H1 (cell line): ENCODE measurements around the gene CSF2. TPM values are rescaled to one million over a fixed set of nuclear protein-coding genes. Genes with fewer than 3 reads are reported as not detected.

Experiments
- CTCF ChIA-PET: fragments of 300-600 bp; sonication (Branson Sonifier 250); formaldehyde crosslinking; loops from one replicate; lab custom pipeline; 2021; ENCODE audit not compliant: partially characterized antibody; lab: Charles Lee
- POLR2A ChIA-PET: fragments of 300-600 bp; sonication (Branson Sonifier 250); formaldehyde crosslinking; loops from one replicate; lab custom pipeline; 2021; ENCODE audit warnings: inconsistent platforms; ENCODE audit not compliant: partially characterized antibody; lab: Charles Lee
- DNase-seq, 2 experiments: peaks; one replicate each; pipeline versions ENCODE4 v3.0.0 to v3.0.0-alpha.2; 2010 to 2022; ENCODE audit warnings: low spot score in 2 of 2, low read depth in 1 of 2, mixed read lengths in 1 of 2
- FAIRE-seq: peaks from 2 replicates; lab custom pipeline; 2011; peaks lifted over from hg19 to GRCh38; lab: Jason Lieb, UNC
- H2AFZ ChIP-seq: 2 replicates; pipeline ENCODE4 v1.8.1; 2012; ENCODE audit warnings: low read length, inconsistent platforms
- H2AK5ac ChIP-seq: 2 replicates; pipeline ENCODE4 v1.6.1; 2013; ENCODE audit warnings: low read depth, low read length
- H2BK120ac ChIP-seq: replicated peaks from 2 replicates; pipeline ENCODE3; 2013; ENCODE audit warnings: low read depth, low read length, inconsistent platforms
- H2BK12ac ChIP-seq: 2 replicates; pipeline ENCODE4 v1.6.1; 2013; ENCODE audit warnings: low read depth, low read length
- H2BK15ac ChIP-seq: 2 replicates; pipeline ENCODE4 v1.6.1; 2013; ENCODE audit warnings: low read length
- H2BK20ac ChIP-seq: 2 replicates; pipeline ENCODE4 v1.6.1; 2013; ENCODE audit warnings: low read length
- H2BK5ac ChIP-seq: 2 replicates; pipeline ENCODE4 v1.6.1; 2013; ENCODE audit warnings: low read depth, low read length
- H3K14ac ChIP-seq: 2 replicates; pipeline ENCODE4 v1.6.1; 2013; ENCODE audit warnings: inconsistent platforms; ENCODE audit not compliant: insufficient read length
- H3K18ac ChIP-seq: 2 replicates; pipeline ENCODE4 v1.6.1; 2013; ENCODE audit warnings: low read length; ENCODE audit errors: extremely low read depth
- H3K23ac ChIP-seq: 2 replicates; pipeline ENCODE4 v1.6.1; 2013; ENCODE audit warnings: inconsistent platforms; ENCODE audit not compliant: insufficient read length
- H3K23me2 ChIP-seq: 2 replicates; pipeline ENCODE4 v1.6.1; 2013; ENCODE audit warnings: low read depth, low read length
- H3K27ac ChIP-seq: 2 replicates; pipeline ENCODE4 v1.6.1; 2011; ENCODE audit warnings: low read depth, low read length, inconsistent platforms
- H3K27me3 ChIP-seq, 4 experiments: replicated peaks in 1 of 4; 1 replicate in 1 of 4; 2 replicates in 3 of 4; pipeline versions ENCODE4 v1.6.1 to v1.8.1; 2011 to 2013; ENCODE audit warnings: low read length in 3 of 4, mild to moderate bottlenecking in 3 of 4, inconsistent platforms in 2 of 4, mixed read lengths in 2 of 4, moderate library complexity in 1 of 4; ENCODE audit not compliant: control insufficient read depth in 3 of 4, insufficient read depth in 3 of 4; ENCODE audit errors: extremely low read depth in 1 of 4
- H3K36me3 ChIP-seq, 4 experiments: 2 replicates each; pipeline versions ENCODE4 v1.6.1 to v1.8.1; 2011 to 2013; ENCODE audit warnings: mild to moderate bottlenecking in 4 of 4, low read length in 3 of 4, moderate library complexity in 2 of 4, control low read depth in 1 of 4, inconsistent platforms in 1 of 4; ENCODE audit not compliant: insufficient read depth in 4 of 4, control insufficient read depth in 2 of 4
- H3K4ac ChIP-seq: replicated peaks from 2 replicates; pipeline ENCODE3; 2013; ENCODE audit warnings: low read length, low read depth, mixed read lengths, inconsistent platforms; ENCODE audit not compliant: insufficient read length
- H3K4me1 ChIP-seq, 4 experiments: replicated peaks in 1 of 4; 1 replicate in 1 of 4; 2 replicates in 3 of 4; pipeline versions ENCODE4 v1.6.1 to v1.8.1; 2011 to 2013; ENCODE audit warnings: low read length in 3 of 4, inconsistent platforms in 2 of 4, mixed read lengths in 1 of 4; ENCODE audit not compliant: insufficient read depth in 4 of 4, control insufficient read depth in 3 of 4
- H3K4me2 ChIP-seq, 2 experiments: 2 replicates each; pipeline versions ENCODE4 v1.6.1 to v1.8.1; 2011 to 2013; ENCODE audit warnings: low read depth in 2 of 2, low read length in 2 of 2, control low read depth in 1 of 2, inconsistent platforms in 1 of 2, mild to moderate bottlenecking in 1 of 2; ENCODE audit not compliant: insufficient read depth in 1 of 2
- H3K4me3 ChIP-seq, 4 experiments: fragments of 200-600, 300-600 bp in 1 of 4; sonication (generic), shearing (Covaris generic), sonication (Bioruptor Twin) in 1 of 4; 2 replicates each; pipeline versions ENCODE4 v1.5.1 to v1.8.1; 2011 to 2016; ENCODE audit warnings: low read length in 4 of 4, low read depth in 3 of 4, control low read depth in 2 of 4, inconsistent platforms in 2 of 4, mild to moderate bottlenecking in 2 of 4, mixed read lengths in 1 of 4, moderate library complexity in 1 of 4; ENCODE audit not compliant: insufficient read depth in 2 of 4; ENCODE audit errors: extremely low read depth in 1 of 4
- H3K56ac ChIP-seq: replicated peaks from 2 replicates; pipeline ENCODE3; 2013; ENCODE audit warnings: low read depth, mild to moderate bottlenecking, mixed read lengths, low read length, inconsistent platforms; ENCODE audit not compliant: insufficient read length
- H3K79me1 ChIP-seq: 2 replicates; pipeline ENCODE4 v1.6.1; 2013; ENCODE audit warnings: low read depth, low read length, control low read depth
- H3K79me2 ChIP-seq, 2 experiments: 2 replicates each; pipeline versions ENCODE4 v1.6.1 to v1.8.1; 2012 to 2013; ENCODE audit warnings: low read length in 2 of 2, mild to moderate bottlenecking in 2 of 2, inconsistent platforms in 1 of 2; ENCODE audit not compliant: insufficient read depth in 2 of 2, control insufficient read depth in 1 of 2
- H3K9ac ChIP-seq, 4 experiments: replicated peaks in 1 of 4; 1 replicate in 1 of 4; 2 replicates in 3 of 4; pipeline versions ENCODE4 v1.6.1 to v1.8.1; 2011 to 2013; ENCODE audit warnings: low read depth in 3 of 4, low read length in 3 of 4, control low read depth in 2 of 4, mild to moderate bottlenecking in 2 of 4, moderate library complexity in 2 of 4, inconsistent platforms in 1 of 4; ENCODE audit errors: extremely low read depth in 1 of 4
- H3K9me3 ChIP-seq, 2 experiments: 2 replicates each; pipeline versions ENCODE4 v1.6.1 to v1.8.1; 2012 to 2013; ENCODE audit warnings: mild to moderate bottlenecking in 2 of 2, moderate library complexity in 2 of 2, control low read depth in 1 of 2, inconsistent platforms in 1 of 2, low read depth in 1 of 2, low read length in 1 of 2, mixed read lengths in 1 of 2; ENCODE audit not compliant: insufficient read depth in 2 of 2
- H4K20me1 ChIP-seq, 2 experiments: replicated peaks in 1 of 2; 2 replicates each; pipeline versions ENCODE3 to v1.8.1; 2011 to 2013; ENCODE audit warnings: inconsistent platforms in 2 of 2, low read length in 2 of 2, mild to moderate bottlenecking in 1 of 2; ENCODE audit not compliant: insufficient read depth in 2 of 2, control insufficient read depth in 1 of 2
- H4K5ac ChIP-seq: 2 replicates; pipeline ENCODE4 v1.6.1; 2013; ENCODE audit warnings: low read length, low read depth, mixed read lengths, inconsistent platforms; ENCODE audit not compliant: insufficient read length
- H4K8ac ChIP-seq: 2 replicates; pipeline ENCODE4 v1.8.0; 2013; ENCODE audit warnings: mild to moderate bottlenecking, moderate library complexity, low read length, inconsistent platforms; ENCODE audit not compliant: insufficient read depth; ENCODE audit errors: extremely low read depth
- H4K91ac ChIP-seq: replicated peaks from 2 replicates; pipeline ENCODE3; 2013; ENCODE audit warnings: low read length, mixed read lengths, inconsistent platforms; ENCODE audit not compliant: insufficient read length
- CBX8 ChIP-seq: fragments of 300-800, 300-1000 bp; sonication (generic); IDR thresholded peaks from 2 replicates; pipeline ENCODE4 v1.7.1; 2016; ENCODE audit warnings: low read depth, low read length, borderline replicate concordance
- GABPA ChIP-seq: IDR thresholded peaks from 2 replicates; pipeline ENCODE4 v1.6.1; 2011; ENCODE audit warnings: mild to moderate bottlenecking, low read length, moderate library complexity, borderline replicate concordance; ENCODE audit not compliant: insufficient read depth
- HDAC6 ChIP-seq: IDR thresholded peaks from one replicate; pipeline ENCODE4 v1.7.1; 2012; ENCODE audit warnings: low read depth, mild to moderate bottlenecking, inconsistent platforms, low read length, moderate library complexity
- KDM1A ChIP-seq: fragments of 200-600, 300-600 bp; sonication (generic); IDR thresholded peaks from 2 replicates; pipeline ENCODE4 v1.7.1; 2016; ENCODE audit warnings: mild to moderate bottlenecking, low read length, borderline replicate concordance
- KDM4A ChIP-seq: IDR thresholded peaks from one replicate; pipeline ENCODE4 v1.7.1; 2012; ENCODE audit warnings: low read depth, mild to moderate bottlenecking, moderate library complexity, low read length, inconsistent platforms; ENCODE audit not compliant: severe bottlenecking
- RFX5 ChIP-seq: IDR thresholded peaks from 2 replicates; pipeline ENCODE4 v1.6.1; 2011; ENCODE audit warnings: low read depth, low read length, improper control_type of control experiment, borderline replicate concordance
- RXRA ChIP-seq: IDR thresholded peaks from 2 replicates; pipeline ENCODE4 v1.6.1; 2011; ENCODE audit warnings: low read depth, mild to moderate bottlenecking, low read length, moderate library complexity; ENCODE audit not compliant: insufficient read depth
- SAP30 ChIP-seq: fragments of 300-600 bp; sonication (generic); IDR thresholded peaks from 2 replicates; pipeline ENCODE4 v1.7.1; 2012; ENCODE audit warnings: low read length, moderate library complexity, mild to moderate bottlenecking, inconsistent platforms; ENCODE audit not compliant: insufficient read depth, insufficient replicate concordance
- SP1 ChIP-seq: IDR thresholded peaks from 2 replicates; pipeline ENCODE4 v1.6.1; 2011; ENCODE audit warnings: low read depth, low read length
- WGBS, 2 experiments: shearing (Covaris generic) in 1 of 2; methylation state at CpG; one replicate each; pipeline versions ENCODE4 v1.1.6 to v1.1.7; 2013 to 2015; ENCODE audit warnings: low lambda C conversion rate in 2 of 2, mixed read lengths in 2 of 2, inconsistent platforms in 1 of 2, low coverage in 1 of 2, missing lambda C conversion rate in 1 of 2; ENCODE audit not compliant: insufficient replicate concordance in 2 of 2, insufficient coverage in 1 of 2, insufficient read length in 1 of 2; ENCODE audit errors: extremely low coverage in 1 of 2, missing lambda C conversion rate in 1 of 2; 5-methylcytosine and 5-hydroxymethylcytosine counted together
- polyA plus RNA-seq, 7 experiments: library from polyadenylated mRNA; depleted of rRNA in 3 of 7; stranded (reverse) in 5 of 7; unstranded in 2 of 7; fragments of >200 nt in 5 of 7; fragments of 200-250 nt in 2 of 7; gene quantifications; 1 replicate in 5 of 7; 2 replicates in 1 of 7; 4 replicates in 1 of 7; pipeline versions ENCODE4 v1.2.1 to v1.2.3, GENCODE V29; 2011 to 2013; ENCODE audit warnings: missing spikeins in 2 of 7, mixed read lengths in 2 of 7
- total RNA-seq: library from RNA; stranded (reverse); fragmentation: NEBNext Ultra II Directional; extraction: Animal tissue kit (Norgen Biotek cat#: 25700); gene quantifications from 2 replicates; pipeline ENCODE4 v1.2.1, GENCODE V29; 2021

The CSF2 gene
- total and polyA plus RNA-seq, 2 of the 8 experiments (the other 6 are each of a cell fraction or from before 2014, with no cell fraction given): not detected

- Histone ChIP-seq H3K23ac (no peak overlapping the region), H2BK12ac (no peak overlapping the region), H2BK5ac (no peak overlapping the region), H3K9ac (no peak overlapping the region), H2BK120ac (no peak overlapping the region), H4K5ac (no peak overlapping the region), H3K4me3 (no peak overlapping the region), H3K4me2 (no peak overlapping the region), H2AFZ (no peak overlapping the region), H3K23me2 (no peaks in the 10 kb centered on the region), H3K36me3 (no peaks in the 10 kb centered on the region), H2BK20ac (no peak overlapping the region), H3K9me3 (no peaks in the 10 kb centered on the region), H3K27me3 (no peaks in the 10 kb centered on the region), H3K56ac (no peak overlapping the region), H3K4ac (no peak overlapping the region), H2AK5ac (no peak overlapping the region), H3K18ac (no peak overlapping the region), H3K14ac (no peak overlapping the region), H3K4me1 (peaks cover 0 to 2% (median 0%) of the 10 kb centered on the region in 4 experiments; a peak in 1 of 7 replicates), H4K91ac (no peak overlapping the region), H2BK15ac (no peak overlapping the region), H3K79me2 (no peaks in the 10 kb centered on the region), H3K79me1 (no peaks in the 10 kb centered on the region)
- DNase-seq (no peak), FAIRE-seq (no peak)
- WGBS, 2 experiments: 96% methylated on average over 5 of the region's 11 CpGs; no CpG with 5 or more reads in 1 of the 2 experiments
- ChIA-PET POLR2A (no interaction called here), CTCF (interaction anchor here (0.7 kb wide), 1 partner anchor 21 kb away, joined by 3 read pairs; no protein-coding TSS in a partner anchor)
- TF ChIP-seq RXRA (no peak), CBX8 (no peak), GABPA (no peak), KDM4A (no peak), SP1 (no peak), RFX5 (no peak), KDM1A (no peak), SAP30 (no peak), HDAC6 (no peak)
- TF ChIP-seq, all 59 proteins: peak for 0
- Histone ChIP-seq H3K27ac (no peak overlapping the region), H4K20me1 (no peaks in the 10 kb centered on the region), H4K8ac (no peak overlapping the region)
Observed at GRCh38 chr5:132076202-132076830, 2.7 kb downstream of the CSF2 start.
